ENCODE data around the gene CTAGE9. TPM values are rescaled to one million over a fixed set of nuclear protein-coding genes. Genes with fewer than 3 reads are reported as not detected.
"Not testable (repeated sequence)": the region's sequence is repeated elsewhere in the genome, so short reads cannot be mapped to it uniquely, and the experiment has no call there.

CTAGE9 gene
- total and polyA plus RNA-seq, 10 donors = not detected

GRCh38 chr6:131754715-131755567 is 44.1 kb upstream of the CTAGE9 start:
- no peak overlapping the region for H3K27ac ChIP-seq
- no peaks in the 10 kb centered on the region for H3K36me3 ChIP-seq
- H3K4me1 ChIP-seq = no peaks in the 10 kb centered on the region
- 39 to 53% (median 48%) methylated on average over 9 of the region's 9 CpGs for WGBS, 5 donors
- H3K27me3 ChIP-seq (replicated peaks in 1 of 7) = no peaks in the 10 kb centered on the region
- intact Hi-C loops (cut with DNase I; ENCODE audit: low total_unique reads) = no loop called here
- TF ChIP-seq POLR2A (IDR thresholded peaks at IDR 0.05) (no peak), POLR2AphosphoS5 (IDR thresholded peaks at IDR 0.05) (no peak)
- TF ChIP-seq, protein P1, sequence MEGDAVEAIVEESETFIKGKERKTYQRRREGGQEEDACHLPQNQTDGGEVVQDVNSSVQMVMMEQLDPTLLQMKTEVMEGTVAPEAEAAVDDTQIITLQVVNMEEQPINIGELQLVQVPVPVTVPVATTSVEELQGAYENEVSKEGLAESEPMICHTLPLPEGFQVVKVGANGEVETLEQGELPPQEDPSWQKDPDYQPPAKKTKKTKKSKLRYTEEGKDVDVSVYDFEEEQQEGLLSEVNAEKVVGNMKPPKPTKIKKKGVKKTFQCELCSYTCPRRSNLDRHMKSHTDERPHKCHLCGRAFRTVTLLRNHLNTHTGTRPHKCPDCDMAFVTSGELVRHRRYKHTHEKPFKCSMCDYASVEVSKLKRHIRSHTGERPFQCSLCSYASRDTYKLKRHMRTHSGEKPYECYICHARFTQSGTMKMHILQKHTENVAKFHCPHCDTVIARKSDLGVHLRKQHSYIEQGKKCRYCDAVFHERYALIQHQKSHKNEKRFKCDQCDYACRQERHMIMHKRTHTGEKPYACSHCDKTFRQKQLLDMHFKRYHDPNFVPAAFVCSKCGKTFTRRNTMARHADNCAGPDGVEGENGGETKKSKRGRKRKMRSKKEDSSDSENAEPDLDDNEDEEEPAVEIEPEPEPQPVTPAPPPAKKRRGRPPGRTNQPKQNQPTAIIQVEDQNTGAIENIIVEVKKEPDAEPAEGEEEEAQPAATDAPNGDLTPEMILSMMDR (IDR thresholded peaks at IDR 0.05 in 8 of 11, conservative IDR thresholded peaks at IDR 0.05 in 3 of 11) = no peak
- no peak overlapping the region for H3K4me3 ChIP-seq
- no peak for DNase-seq
- H3K9me3 ChIP-seq = no peaks in the 10 kb centered on the region

DNA sequence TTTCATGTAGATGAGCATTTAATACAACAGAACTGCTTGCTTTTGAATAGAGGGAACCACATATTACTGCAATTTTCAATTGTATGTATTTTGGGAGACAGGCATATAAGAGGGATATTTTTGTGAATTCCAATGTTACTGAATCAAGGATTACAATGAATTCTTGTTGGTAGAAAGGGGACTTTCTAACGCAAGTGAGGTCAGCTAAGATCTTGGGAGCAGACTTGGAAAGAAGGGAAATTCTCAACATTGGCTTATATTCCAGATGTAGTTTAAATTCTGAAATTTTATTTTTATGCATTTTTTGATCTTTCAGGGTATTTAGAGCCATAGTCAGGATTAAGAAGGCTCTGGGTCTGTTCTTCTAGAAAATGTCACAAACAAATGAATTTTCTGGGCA is 43.3 kb upstream of the CTAGE9 start:
- 76 to 97% (median 94%) methylated on average over 1 of the region's 1 CpG for WGBS, 5 donors
- Histone ChIP-seq H3K4me1 (no peaks in the 10 kb centered on the region), H3K27me3 (replicated peaks in 1 of 7) (no peaks in the 10 kb centered on the region), H3K9me3 (no peaks in the 10 kb centered on the region), H3K4me3 (no peak overlapping the region), H3K27ac (no peak overlapping the region), H3K36me3 (no peaks in the 10 kb centered on the region)
- DNase-seq = no peak
- TF ChIP-seq, protein P1 (IDR thresholded peaks at IDR 0.05 in 8 of 11, conservative IDR thresholded peaks at IDR 0.05 in 3 of 11) = no peak
- TF ChIP-seq POLR2AphosphoS5 (IDR thresholded peaks at IDR 0.05) (no peak), POLR2A (IDR thresholded peaks at IDR 0.05) (no peak)
- intact Hi-C loops (cut with DNase I; ENCODE audit: low total_unique reads) = no loop called here

- intact Hi-C loops (cut with DNase I; ENCODE audit: low total_unique reads); H3K9me3 ChIP-seq: not testable (repeated sequence)
- 90 to 96% (median 92%) methylated on average over 10 of the region's 10 CpGs for WGBS, 5 donors
Measured at GRCh38 chr6:131751012-131751715, 40.3 kb upstream of the CTAGE9 start.

GRCh38 chr6:131749023-131749422 is 38.2 kb upstream of the CTAGE9 start:
- no peaks in the 10 kb centered on the region for H3K9me3 ChIP-seq
- no peaks in the 10 kb centered on the region for H3K4me1 ChIP-seq
- H3K27ac ChIP-seq = no peak overlapping the region
- no peak overlapping the region for H3K4me3 ChIP-seq
- 92 to 97% (median 95%) methylated on average over 7 of the region's 7 CpGs for WGBS, 5 donors
- TF ChIP-seq, protein P1 (IDR thresholded peaks at IDR 0.05 in 8 of 11, conservative IDR thresholded peaks at IDR 0.05 in 3 of 11) = no peak
- TF ChIP-seq POLR2AphosphoS5 (IDR thresholded peaks at IDR 0.05) (no peak), POLR2A (IDR thresholded peaks at IDR 0.05) (no peak)
- no peak for DNase-seq
- H3K27me3 ChIP-seq (replicated peaks in 1 of 7) = no peaks in the 10 kb centered on the region
- H3K36me3 ChIP-seq = no peaks in the 10 kb centered on the region
- intact Hi-C loops (cut with DNase I; ENCODE audit: low total_unique reads) = no loop called here

More at GRCh38 chr6:131751012-131751715, 40.3 kb upstream of the CTAGE9 start:
- H3K4me1 ChIP-seq; H3K36me3 ChIP-seq; H3K27ac ChIP-seq; H3K4me3 ChIP-seq; H3K27me3 ChIP-seq (replicated peaks in 1 of 7); DNase-seq: not testable (repeated sequence)
